DOHH2 (cell line): ENCODE results near the gene CAMK2N1.

ENCODE experiments used
- H3F3A ChIP-seq: fragments of 200-600 bp; sonication (generic), shearing (Covaris generic); 2 replicates; pipeline ENCODE4 v1.6.0; 2016; ENCODE audit warnings: antibody characterized with exemption, mild to moderate bottlenecking; ENCODE audit not compliant: control insufficient read depth, insufficient read depth
- H3K27ac ChIP-seq: fragments of 200-600 bp; sonication (generic); 2 replicates; pipeline ENCODE4 v1.5.1; 2014; ENCODE audit warnings: low read depth, mild to moderate bottlenecking, low read length, moderate library complexity
- H3K27me3 ChIP-seq: fragments of 200-600 bp; sonication (generic); 2 replicates; pipeline ENCODE4 v1.6.1; 2014; ENCODE audit warnings: mild to moderate bottlenecking, low read length, mixed read lengths; ENCODE audit not compliant: control insufficient read depth
- H3K36me3 ChIP-seq: fragments of 200-600 bp; sonication (generic); 2 replicates; pipeline ENCODE4 v1.6.1; 2014; ENCODE audit warnings: mild to moderate bottlenecking, low read length, moderate library complexity, mixed read lengths; ENCODE audit not compliant: control insufficient read depth
- H3K4me1 ChIP-seq: fragments of 200-600 bp; sonication (generic); 2 replicates; pipeline ENCODE4 v1.6.1; 2014; ENCODE audit warnings: mild to moderate bottlenecking, low read length, mixed read lengths; ENCODE audit not compliant: control insufficient read depth
- H3K4me2 ChIP-seq: fragments of 200-600 bp; sonication (generic); 2 replicates; pipeline ENCODE4 v1.6.0; 2014; ENCODE audit warnings: mild to moderate bottlenecking, low read length, moderate library complexity
- H3K4me3 ChIP-seq: fragments of 200-600 bp; sonication (generic); 2 replicates; pipeline ENCODE4 v1.5.1; 2014; ENCODE audit warnings: mild to moderate bottlenecking, low read length, mixed read lengths
- H3K79me2 ChIP-seq: fragments of 200-600 bp; sonication (generic); 2 replicates; pipeline ENCODE4 v1.6.1; 2014; ENCODE audit warnings: mild to moderate bottlenecking, low read length, mixed read lengths; ENCODE audit not compliant: control insufficient read depth
- H3K9me2 ChIP-seq: fragments of 200-600 bp; sonication (generic); replicated peaks from 2 replicates; pipeline ENCODE4 v1.6.1; 2014; ENCODE audit warnings: mild to moderate bottlenecking, low read length, mixed read lengths; ENCODE audit not compliant: control insufficient read depth
- H3K9me3 ChIP-seq: fragments of 200-600 bp; sonication (generic); 2 replicates; pipeline ENCODE4 v1.6.1; 2014; ENCODE audit warnings: antibody characterized with exemption, low read length, mixed read lengths; ENCODE audit not compliant: control insufficient read depth, insufficient read depth
- H4K20me1 ChIP-seq: fragments of 200-600 bp; sonication (generic); 2 replicates; pipeline ENCODE4 v1.6.0; 2014; ENCODE audit warnings: low read depth, mild to moderate bottlenecking, antibody characterized with exemption, low read length, moderate library complexity; ENCODE audit not compliant: control insufficient read depth, insufficient read depth
- EZH2phosphoT487 ChIP-seq: fragments of 200-600 bp; sonication (generic); IDR thresholded peaks from 2 replicates; pipeline ENCODE4 v1.6.1; 2017; ENCODE audit warnings: borderline replicate concordance, mild to moderate bottlenecking, antibody characterized with exemption, low read length, moderate library complexity, mixed read lengths
- TF ChIP-seq, protein P1 (sequence below): fragments of 200-600 bp; sonication (generic); IDR thresholded peaks from one replicate; pipeline ENCODE4 v1.5.1; 2014; ENCODE audit warnings: antibody characterized with exemption, mild to moderate bottlenecking, low read depth, low read length; ENCODE audit not compliant: poor library complexity, severe bottlenecking

Gene CAMK2N1

DNA sequence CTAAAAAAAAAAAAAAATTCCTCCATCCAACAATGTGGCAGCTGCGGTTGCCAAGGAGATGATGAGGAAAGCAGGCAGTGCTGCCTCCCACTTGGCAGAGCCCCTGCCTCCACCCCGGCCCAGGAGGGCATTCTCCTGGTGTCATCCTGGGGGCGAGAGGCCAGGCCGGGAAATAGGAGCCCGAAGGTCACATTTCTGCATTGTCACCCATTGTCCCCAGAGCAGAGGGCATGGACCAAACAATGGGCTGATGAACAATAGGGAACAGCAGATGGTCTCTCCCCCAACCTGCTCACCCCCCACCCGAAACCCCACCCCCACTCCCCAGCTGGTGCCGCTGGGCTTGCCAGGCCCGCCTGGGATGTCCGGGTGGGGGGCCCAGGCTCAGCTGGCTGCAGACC is 37.3 kb downstream of the CAMK2N1 start:
- H3K4me3 ChIP-seq: no peak overlapping the region
- H3F3A ChIP-seq: no peaks in the 10 kb centered on the region
- H3K27ac ChIP-seq: no peak overlapping the region
- TF ChIP-seq, protein P1, sequence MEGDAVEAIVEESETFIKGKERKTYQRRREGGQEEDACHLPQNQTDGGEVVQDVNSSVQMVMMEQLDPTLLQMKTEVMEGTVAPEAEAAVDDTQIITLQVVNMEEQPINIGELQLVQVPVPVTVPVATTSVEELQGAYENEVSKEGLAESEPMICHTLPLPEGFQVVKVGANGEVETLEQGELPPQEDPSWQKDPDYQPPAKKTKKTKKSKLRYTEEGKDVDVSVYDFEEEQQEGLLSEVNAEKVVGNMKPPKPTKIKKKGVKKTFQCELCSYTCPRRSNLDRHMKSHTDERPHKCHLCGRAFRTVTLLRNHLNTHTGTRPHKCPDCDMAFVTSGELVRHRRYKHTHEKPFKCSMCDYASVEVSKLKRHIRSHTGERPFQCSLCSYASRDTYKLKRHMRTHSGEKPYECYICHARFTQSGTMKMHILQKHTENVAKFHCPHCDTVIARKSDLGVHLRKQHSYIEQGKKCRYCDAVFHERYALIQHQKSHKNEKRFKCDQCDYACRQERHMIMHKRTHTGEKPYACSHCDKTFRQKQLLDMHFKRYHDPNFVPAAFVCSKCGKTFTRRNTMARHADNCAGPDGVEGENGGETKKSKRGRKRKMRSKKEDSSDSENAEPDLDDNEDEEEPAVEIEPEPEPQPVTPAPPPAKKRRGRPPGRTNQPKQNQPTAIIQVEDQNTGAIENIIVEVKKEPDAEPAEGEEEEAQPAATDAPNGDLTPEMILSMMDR: no peak
- no peaks in the 10 kb centered on the region for H3K4me1 ChIP-seq
- no peaks in the 10 kb centered on the region for H4K20me1 ChIP-seq
- no peaks in the 10 kb centered on the region for H3K9me2 ChIP-seq
- peaks cover 6% of the 10 kb centered on the region; the same call in 1 of the 2 replicates for H3K27me3 ChIP-seq
- H3K4me2 ChIP-seq: no peak overlapping the region
- no peaks in the 10 kb centered on the region for H3K79me2 ChIP-seq
- no peaks in the 10 kb centered on the region for H3K9me3 ChIP-seq
- no peaks in the 10 kb centered on the region for H3K36me3 ChIP-seq

DNA sequence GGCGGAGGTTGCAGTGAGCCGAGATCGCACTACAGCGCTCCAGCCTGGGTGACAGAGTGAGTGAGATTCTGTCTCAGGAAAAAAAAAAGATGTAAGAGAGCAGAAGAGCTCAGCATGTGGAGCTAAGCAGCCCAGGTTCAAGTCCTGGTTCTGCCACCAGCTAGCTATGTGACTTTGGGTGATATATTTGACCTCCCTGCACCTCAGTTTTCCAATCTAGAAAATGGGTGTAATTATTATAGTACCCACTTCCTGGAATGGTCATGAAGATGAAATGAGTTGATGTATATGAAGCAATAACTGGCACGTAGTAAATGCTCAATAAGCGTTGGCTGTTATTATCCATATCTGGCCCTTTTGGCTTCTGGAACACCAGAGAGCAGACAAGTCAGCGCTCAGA is 38.2 kb downstream of the CAMK2N1 start:
- Histone ChIP-seq H4K20me1 (no peaks in the 10 kb centered on the region), H3K9me2 (no peaks in the 10 kb centered on the region), H3K36me3 (no peaks in the 10 kb centered on the region), H3K4me1 (no peaks in the 10 kb centered on the region), H3F3A (no peaks in the 10 kb centered on the region), H3K27me3 (peaks cover 6% of the 10 kb centered on the region; the same call in 1 of the 2 replicates), H3K27ac (no peak overlapping the region), H3K79me2 (no peaks in the 10 kb centered on the region), H3K4me3 (no peak overlapping the region), H3K9me3 (no peaks in the 10 kb centered on the region), H3K4me2 (no peak overlapping the region)
- TF ChIP-seq, protein P1: no peak

DNA sequence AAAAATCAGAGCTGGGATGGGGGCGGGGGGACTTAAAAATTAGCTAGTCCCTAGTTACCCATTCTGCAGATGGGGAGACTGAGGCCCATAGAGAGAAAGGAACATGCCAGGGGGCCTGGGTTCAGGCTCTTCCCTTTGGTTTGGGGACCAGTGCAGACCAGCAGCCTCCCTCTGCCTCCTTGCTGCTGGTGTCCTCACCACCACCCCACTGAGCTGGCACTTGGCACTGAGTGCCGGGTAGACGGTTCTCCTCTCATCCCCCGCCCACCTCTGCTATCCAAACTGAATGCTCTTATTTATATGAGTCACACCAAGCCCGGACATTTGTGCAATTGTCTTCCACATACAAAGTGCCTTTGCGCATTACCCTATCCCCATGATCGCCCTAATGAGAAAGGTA is 39.2 kb downstream of the CAMK2N1 start:
- no peak overlapping the region for H3K4me3 ChIP-seq
- H3K27ac ChIP-seq: no peak overlapping the region
- no peaks in the 10 kb centered on the region for H3K4me1 ChIP-seq
- no peaks in the 10 kb centered on the region for H4K20me1 ChIP-seq
- TF ChIP-seq, protein P1: no peak
- TF ChIP-seq EZH2phosphoT487: no peak
- H3K36me3 ChIP-seq: no peaks in the 10 kb centered on the region
- H3K9me2 ChIP-seq: no peaks in the 10 kb centered on the region
- H3K79me2 ChIP-seq: no peaks in the 10 kb centered on the region
- no peaks in the 10 kb centered on the region for H3F3A ChIP-seq
- no peaks in the 10 kb centered on the region for H3K9me3 ChIP-seq
- H3K4me2 ChIP-seq: no peak overlapping the region
- peaks cover 6% of the 10 kb centered on the region; the same call in 1 of the 2 replicates for H3K27me3 ChIP-seq

DNA sequence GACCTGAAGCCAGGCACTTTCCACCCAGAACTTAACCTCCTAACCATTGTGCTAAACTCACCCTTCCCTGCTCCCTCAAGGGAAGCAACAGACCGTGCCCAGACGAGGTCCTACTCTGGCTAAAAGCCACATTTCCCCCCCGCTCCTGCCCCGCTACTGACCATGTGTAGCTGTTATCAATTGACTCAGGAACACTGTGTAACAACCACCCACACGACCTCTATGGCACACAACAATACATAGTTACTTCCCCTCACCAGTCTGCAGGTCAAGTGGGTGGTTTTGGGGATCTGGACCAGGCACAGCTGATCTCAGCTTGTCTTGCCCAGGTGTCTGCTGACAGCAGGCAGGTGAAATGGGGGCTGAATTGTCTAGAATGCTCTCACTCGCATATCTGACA is 40.1 kb downstream of the CAMK2N1 start:
- no peak overlapping the region for H3K4me3 ChIP-seq
- no peak overlapping the region for H3K27ac ChIP-seq
- H4K20me1 ChIP-seq: no peaks in the 10 kb centered on the region
- no peak overlapping the region for H3K4me2 ChIP-seq
- TF ChIP-seq, protein P1: no peak
- TF ChIP-seq EZH2phosphoT487: no peak
- H3K36me3 ChIP-seq: no peaks in the 10 kb centered on the region
- no peaks in the 10 kb centered on the region for H3K9me2 ChIP-seq
- no peaks in the 10 kb centered on the region for H3K9me3 ChIP-seq
- no peaks in the 10 kb centered on the region for H3K4me1 ChIP-seq
- H3K79me2 ChIP-seq: no peaks in the 10 kb centered on the region
- no peaks in the 10 kb centered on the region for H3F3A ChIP-seq
- peaks cover 6% of the 10 kb centered on the region; the same call in 1 of the 2 replicates for H3K27me3 ChIP-seq
